Placental pericyte (primary cell): ENCODE data around the gene SPC25. TPM values are rescaled to one million over a fixed set of nuclear protein-coding genes. Genes with fewer than 3 reads are reported as not detected.

Experiments used
- total RNA-seq: library from RNA; depleted of rRNA; stranded (reverse); fragments of >200 nt; gene quantifications from 2 replicates; pipeline ENCODE4 v1.2.3, GENCODE V29; 2012

Gene SPC25
- total RNA-seq: 0.44 and 7.6 TPM in 2 replicates

DNA sequence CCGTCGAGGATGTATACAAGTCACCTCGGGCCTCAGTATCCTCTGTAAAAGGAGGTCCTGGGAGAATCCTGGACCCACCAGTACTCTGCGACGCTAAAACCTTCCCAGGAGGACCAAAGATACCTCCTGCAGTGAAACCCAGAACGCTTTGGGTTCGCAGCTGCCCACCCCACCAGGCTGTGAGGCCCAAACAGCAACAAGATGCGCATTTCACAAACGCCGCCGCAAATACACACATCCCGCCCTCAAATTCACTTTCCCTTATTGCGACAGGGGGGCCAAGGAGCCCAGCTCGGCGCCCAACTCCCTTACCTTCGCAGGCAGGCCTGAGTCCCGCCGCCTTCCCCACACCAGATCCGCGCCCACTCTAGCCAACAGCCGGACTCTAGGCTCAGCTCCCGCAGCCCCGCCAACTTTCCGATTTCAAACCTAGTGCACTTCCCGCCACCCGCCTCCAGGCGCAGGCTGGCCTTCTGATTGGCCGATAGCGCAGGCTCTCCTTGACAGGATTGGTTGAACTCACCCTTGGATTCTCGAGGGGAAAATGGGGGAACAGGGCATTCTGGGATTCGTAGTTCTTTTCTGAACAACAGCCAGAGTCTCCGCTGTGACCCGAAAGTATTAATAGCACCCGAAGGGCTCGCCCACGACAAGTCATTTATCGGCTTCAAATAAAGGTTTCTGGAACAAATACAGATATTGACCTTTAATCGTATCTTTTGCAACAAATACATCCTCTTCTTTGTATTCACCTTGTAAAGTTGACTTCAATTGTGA, at the start of gene SPC25:
Gene SPC25, minus strand, starts transcription at position 425 of the 777 bp plus-strand sequence. CDS start 911 bp downstream, outside the sequence.

GRCh38 chr2:168901003-168901402, 10.8 kb upstream of the SPC25 start, which contains the start of gene G6PC2:
G6PC2 (plus strand) TSS chr2:168901291; CDS start chr2:168901332, 41 bp downstream.

Other genes with a start within 250 kb of the SPC25 start
- under 0.01 and 1.0 TPM in 2 replicates for gene NOSTRIN, start 87.8 kb downstream of the SPC25 start, total RNA-seq
- gene G6PC2, start 10.9 kb upstream of the SPC25 start, total RNA-seq: not detected in 2 replicates
- gene ABCB11, start 140.9 kb upstream of the SPC25 start, total RNA-seq: not detected in 2 replicates
- gene DHRS9, start 179.1 kb upstream of the SPC25 start, total RNA-seq: not detected in 2 replicates